ENCODE data around the gene GALR3.

GALR3 gene

GRCh38 chr22:37820350-37820749 lies 2.8 kb upstream of the GALR3 start:
- DNase-seq (ENCODE audit: extremely low spot score): no peak
- POLR2A ChIA-PET: interaction anchor here (7.4 kb wide), 1 partner anchor 14 kb away, joined by 78 read pairs; the partner anchor contains the start of gene GCAT
- CTCF ChIA-PET: interaction anchor here (0.5 to 0.7 kb wide), 2 partner anchors 43 to 56 kb away, joined by 3 to 5 read pairs; no protein-coding TSS in a partner anchor
- TF ChIP-seq FOXM1 (IDR thresholded peaks at IDR 0.05; ENCODE audit: borderline replicate concordance): no peak
- TF ChIP-seq L3MBTL2 (conservative IDR thresholded peaks at IDR 0.05): no peak
- no peak for TF ChIP-seq ARNT (IDR thresholded peaks at IDR 0.05)
- no peak for TF ChIP-seq BHLHE40 (IDR thresholded peaks at IDR 0.05; ENCODE audit: borderline replicate concordance)
- no peak for TF ChIP-seq ELF4 (IDR thresholded peaks at IDR 0.05)
- TF ChIP-seq NFRKB (IDR thresholded peaks at IDR 0.05): no peak
- TF ChIP-seq HDGF (IDR thresholded peaks at IDR 0.05; ENCODE audit: borderline replicate concordance): no peak
- no peak for TF ChIP-seq SP1 (IDR thresholded peaks at IDR 0.05)
- TF ChIP-seq SUZ12 (IDR thresholded peaks at IDR 0.05): no peak
- no peak for TF ChIP-seq ZNF384 (IDR thresholded peaks at IDR 0.05)
- TF ChIP-seq PKNOX1 (IDR thresholded peaks at IDR 0.05): no peak
- TF ChIP-seq LEF1 (IDR thresholded peaks at IDR 0.05; ENCODE audit: borderline replicate concordance): no peak
- TF ChIP-seq CTBP1 (IDR thresholded peaks at IDR 0.05; ENCODE audit: borderline replicate concordance): no peak
- no peak for TF ChIP-seq FOXK2 (IDR thresholded peaks at IDR 0.05)
- TF ChIP-seq TARDBP (IDR thresholded peaks at IDR 0.05): no peak
- no peak for TF ChIP-seq FOXA1 (IDR thresholded peaks at IDR 0.05)

- DNase-seq (ENCODE audit: extremely low spot score): no peak
- TF ChIP-seq SUZ12 (IDR thresholded peaks at IDR 0.05) (no peak), L3MBTL2 (conservative IDR thresholded peaks at IDR 0.05) (no peak), ELF4 (IDR thresholded peaks at IDR 0.05) (no peak), HDGF (IDR thresholded peaks at IDR 0.05; ENCODE audit: borderline replicate concordance) (no peak), LEF1 (IDR thresholded peaks at IDR 0.05; ENCODE audit: borderline replicate concordance) (no peak), NFRKB (IDR thresholded peaks at IDR 0.05) (no peak), PKNOX1 (IDR thresholded peaks at IDR 0.05) (no peak), ARNT (IDR thresholded peaks at IDR 0.05) (no peak), CTBP1 (IDR thresholded peaks at IDR 0.05; ENCODE audit: borderline replicate concordance) (no peak), BHLHE40 (IDR thresholded peaks at IDR 0.05; ENCODE audit: borderline replicate concordance) (no peak), FOXA1 (IDR thresholded peaks at IDR 0.05) (no peak), FOXM1 (IDR thresholded peaks at IDR 0.05; ENCODE audit: borderline replicate concordance) (no peak), ZNF384 (IDR thresholded peaks at IDR 0.05) (no peak), TARDBP (IDR thresholded peaks at IDR 0.05) (no peak), FOXK2 (IDR thresholded peaks at IDR 0.05) (no peak), SP1 (IDR thresholded peaks at IDR 0.05) (no peak)
- POLR2A ChIA-PET: interaction anchor here (0.8 to 2.2 kb wide), 3 partner anchors 15 to 22 kb away, joined by 3 to 15 read pairs (median 4); partner anchors contain the start of genes ANKRD54 and GCAT
Measured at GRCh38 chr22:37822079-37822833, 926 bp upstream of the GALR3 start.

GRCh38 chr22:37824674-37825641 lies 1.8 kb downstream of the GALR3 start:
- no peak for DNase-seq (ENCODE audit: extremely low spot score)
- POLR2A ChIA-PET: no interaction called here
- CTCF ChIA-PET: interaction anchor here (0.8 kb wide), 1 partner anchor 38 kb away, joined by 6 read pairs; no protein-coding TSS in a partner anchor
- TF ChIP-seq LEF1 (IDR thresholded peaks at IDR 0.05; ENCODE audit: borderline replicate concordance) (no peak), NFRKB (IDR thresholded peaks at IDR 0.05) (no peak), FOXA1 (IDR thresholded peaks at IDR 0.05) (no peak), SP1 (IDR thresholded peaks at IDR 0.05) (no peak), HDGF (IDR thresholded peaks at IDR 0.05; ENCODE audit: borderline replicate concordance) (no peak), ARNT (IDR thresholded peaks at IDR 0.05) (no peak), L3MBTL2 (conservative IDR thresholded peaks at IDR 0.05) (no peak), BHLHE40 (IDR thresholded peaks at IDR 0.05; ENCODE audit: borderline replicate concordance) (no peak), CTBP1 (IDR thresholded peaks at IDR 0.05; ENCODE audit: borderline replicate concordance) (no peak), SUZ12 (IDR thresholded peaks at IDR 0.05) (no peak), ZNF384 (IDR thresholded peaks at IDR 0.05) (no peak), FOXK2 (IDR thresholded peaks at IDR 0.05) (no peak), ELF4 (IDR thresholded peaks at IDR 0.05) (no peak), TARDBP (IDR thresholded peaks at IDR 0.05) (no peak), FOXM1 (IDR thresholded peaks at IDR 0.05; ENCODE audit: borderline replicate concordance) (no peak), PKNOX1 (IDR thresholded peaks at IDR 0.05) (no peak)

More at GRCh38 chr22:37822079-37822833, 926 bp upstream of the GALR3 start:
- CTCF ChIA-PET: interaction anchor here (1.5 kb wide), 1 partner anchor 179 kb away, joined by 3 read pairs; no protein-coding TSS in a partner anchor

- POLR2A ChIA-PET: interaction anchor here (1.6 to 1.7 kb wide), 2 partner anchors 20 to 21 kb away, joined by 4 to 5 read pairs; partner anchors contain the start of gene GCAT
- DNase-seq (ENCODE audit: extremely low spot score): no peak
- CTCF ChIA-PET: interaction anchor here (0.7 kb wide), 1 partner anchor 225 kb away, joined by 3 read pairs; no protein-coding TSS in a partner anchor
- TF ChIP-seq SP1 (IDR thresholded peaks at IDR 0.05) (no peak), TARDBP (IDR thresholded peaks at IDR 0.05) (no peak), CTBP1 (IDR thresholded peaks at IDR 0.05; ENCODE audit: borderline replicate concordance) (no peak), FOXK2 (IDR thresholded peaks at IDR 0.05) (no peak), BHLHE40 (IDR thresholded peaks at IDR 0.05; ENCODE audit: borderline replicate concordance) (no peak)
Measured at GRCh38 chr22:37827056-37827455, 3.9 kb downstream of the GALR3 start.

Measured in HEK293T (cell line).